Activated effector memory CD4-positive, alpha-beta T cell treated with Interleukin-2 at 50 U/mL for 16 hours (primary cell): Measurements from ENCODE around the gene HOXC11.

Source experiments
- DNase-seq: peaks from one replicate; pipeline ENCODE4 v3.0.0-alpha.2; 2020

HOXC11 gene

DNA sequence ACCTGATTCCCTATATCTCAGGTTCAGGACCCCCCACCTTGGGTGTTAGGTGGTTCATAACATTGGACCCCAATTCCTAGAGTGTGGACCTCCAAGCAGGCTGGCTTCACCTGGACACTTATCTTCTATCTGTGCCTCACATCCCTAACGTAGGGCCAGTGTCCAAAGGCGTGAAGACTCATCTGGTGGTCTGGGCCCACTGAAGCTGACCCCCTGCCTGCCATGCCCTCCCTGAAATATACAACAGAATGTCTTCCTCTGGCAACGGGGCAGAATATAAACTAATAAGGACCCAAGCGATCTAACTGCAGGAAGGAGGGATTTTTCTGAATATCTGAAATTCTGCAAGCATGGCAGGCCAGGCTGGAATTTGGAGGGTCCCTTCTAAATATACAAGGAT lies 28.7 kb upstream of the HOXC11 start:
- DNase-seq: no peak

DNA sequence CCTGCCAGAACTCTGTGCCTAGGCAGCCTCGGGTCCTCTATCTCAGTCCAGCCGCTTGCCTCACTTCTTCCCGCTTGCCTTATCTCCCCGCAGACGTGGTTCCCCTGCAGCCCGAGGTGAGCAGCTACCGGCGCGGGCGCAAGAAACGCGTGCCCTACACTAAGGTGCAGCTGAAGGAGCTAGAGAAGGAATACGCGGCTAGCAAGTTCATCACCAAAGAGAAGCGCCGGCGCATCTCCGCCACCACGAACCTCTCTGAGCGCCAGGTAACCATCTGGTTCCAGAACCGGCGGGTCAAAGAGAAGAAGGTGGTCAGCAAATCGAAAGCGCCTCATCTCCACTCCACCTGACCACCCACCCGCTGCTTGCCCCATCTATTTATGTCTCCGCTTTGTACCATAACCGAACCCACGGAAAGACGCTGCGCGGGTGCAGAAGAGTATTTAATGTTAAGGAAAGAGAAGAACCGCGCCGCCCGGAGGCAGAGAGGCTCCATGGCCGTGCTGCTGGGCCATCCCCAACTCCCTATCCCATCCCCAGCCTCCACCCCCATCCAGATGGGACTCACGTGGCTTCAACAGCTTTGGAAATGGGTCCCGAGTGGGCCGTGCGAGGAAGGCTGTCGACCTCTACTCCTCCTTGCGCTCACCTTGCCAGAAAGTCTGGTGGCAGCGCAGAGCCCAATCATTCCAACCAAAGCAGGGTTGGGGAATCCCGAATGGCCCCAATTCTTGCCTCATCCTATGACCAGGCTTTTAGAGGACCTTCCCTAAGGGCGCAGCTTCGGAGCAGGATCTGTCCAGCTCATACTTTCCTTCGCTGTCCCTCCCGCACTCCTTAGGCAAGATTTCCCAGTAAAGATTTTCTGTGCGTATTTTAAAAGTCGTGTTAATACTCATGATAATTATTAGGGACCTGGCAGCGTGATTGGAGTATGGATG lies 27.7 kb upstream of the HOXC11 start:
- no peak for DNase-seq

DNA sequence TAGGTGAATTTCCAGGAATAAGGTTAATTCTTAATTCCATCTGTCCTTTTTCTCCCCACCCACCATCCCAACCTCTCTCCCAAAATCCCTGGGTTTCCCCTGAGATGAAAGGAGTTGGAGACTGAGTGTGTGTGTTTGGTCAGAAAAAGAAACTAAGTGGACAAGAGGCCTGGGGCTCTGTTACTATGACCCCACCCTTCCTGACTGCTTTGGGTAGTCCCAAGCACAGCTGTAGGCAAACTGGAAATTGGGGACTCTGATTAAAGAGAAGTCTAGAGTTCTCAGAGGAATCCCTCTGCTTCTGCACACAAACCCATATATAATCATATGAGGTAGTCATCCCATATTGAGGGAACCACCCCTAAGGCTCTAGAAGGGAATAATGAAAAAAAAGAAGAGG lies 25.2 kb upstream of the HOXC11 start:
- no peak for DNase-seq

- DNase-seq: no peak
Observed at GRCh38 chr12:53948650-53949593, 24.0 kb upstream of the HOXC11 start.

DNA sequence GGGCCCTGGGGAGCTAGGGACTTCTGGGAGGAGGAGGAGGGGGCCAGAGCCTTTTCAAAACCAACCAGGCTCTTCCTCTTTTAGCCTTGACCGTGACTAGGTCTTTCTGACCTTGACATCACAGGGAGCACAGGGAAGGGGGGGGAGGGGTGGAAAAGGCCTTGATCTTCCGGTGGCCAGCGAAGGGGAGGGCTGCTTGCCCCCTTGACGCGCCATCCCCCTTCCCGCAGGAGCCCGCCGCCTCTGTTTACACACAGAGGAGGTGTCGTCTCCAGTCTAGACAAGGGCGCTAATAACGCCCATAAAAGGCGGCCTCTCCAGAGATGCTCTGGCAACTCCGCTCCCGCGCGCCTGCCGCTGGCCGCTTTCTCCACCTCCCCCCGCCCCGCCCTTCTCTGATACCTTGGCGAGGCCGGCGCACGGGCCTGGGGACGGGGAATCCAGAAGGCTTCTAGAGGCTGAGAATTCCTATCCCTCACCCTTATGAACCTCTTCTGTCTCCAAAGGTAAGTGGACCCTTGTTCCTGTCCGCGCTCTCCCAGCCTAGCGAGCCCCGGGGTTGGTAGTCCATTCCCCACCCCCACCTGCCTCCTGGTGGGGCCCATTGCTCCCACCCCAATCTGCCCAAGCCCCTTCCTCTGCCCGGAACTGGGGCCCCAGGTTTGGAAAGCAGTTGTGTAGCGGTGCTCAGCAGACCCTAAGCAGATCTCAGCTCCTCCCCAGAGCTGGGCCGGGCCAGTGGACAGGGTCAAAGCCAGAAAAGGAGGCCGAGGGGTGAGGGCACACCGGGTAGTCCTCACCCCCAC lies 23.1 kb upstream of the HOXC11 start:
- no peak for DNase-seq

DNA sequence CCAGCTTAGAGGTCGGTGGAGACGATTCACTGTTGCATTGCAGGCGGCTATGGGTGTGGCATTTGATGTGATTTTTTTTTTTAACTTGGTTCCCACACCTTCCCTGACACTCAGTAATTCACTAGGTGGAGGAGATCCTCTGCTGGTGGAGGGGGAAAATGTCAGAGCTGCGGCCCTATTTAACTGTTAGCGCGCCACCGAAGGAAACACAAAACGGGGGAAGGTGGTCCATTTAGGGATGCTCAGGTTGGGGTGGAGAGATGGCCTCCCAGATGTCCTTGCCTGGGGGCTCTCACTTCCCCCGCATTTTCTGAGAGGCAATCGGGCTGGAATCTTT lies 22.5 kb upstream of the HOXC11 start:
- DNase-seq: no peak

DNA sequence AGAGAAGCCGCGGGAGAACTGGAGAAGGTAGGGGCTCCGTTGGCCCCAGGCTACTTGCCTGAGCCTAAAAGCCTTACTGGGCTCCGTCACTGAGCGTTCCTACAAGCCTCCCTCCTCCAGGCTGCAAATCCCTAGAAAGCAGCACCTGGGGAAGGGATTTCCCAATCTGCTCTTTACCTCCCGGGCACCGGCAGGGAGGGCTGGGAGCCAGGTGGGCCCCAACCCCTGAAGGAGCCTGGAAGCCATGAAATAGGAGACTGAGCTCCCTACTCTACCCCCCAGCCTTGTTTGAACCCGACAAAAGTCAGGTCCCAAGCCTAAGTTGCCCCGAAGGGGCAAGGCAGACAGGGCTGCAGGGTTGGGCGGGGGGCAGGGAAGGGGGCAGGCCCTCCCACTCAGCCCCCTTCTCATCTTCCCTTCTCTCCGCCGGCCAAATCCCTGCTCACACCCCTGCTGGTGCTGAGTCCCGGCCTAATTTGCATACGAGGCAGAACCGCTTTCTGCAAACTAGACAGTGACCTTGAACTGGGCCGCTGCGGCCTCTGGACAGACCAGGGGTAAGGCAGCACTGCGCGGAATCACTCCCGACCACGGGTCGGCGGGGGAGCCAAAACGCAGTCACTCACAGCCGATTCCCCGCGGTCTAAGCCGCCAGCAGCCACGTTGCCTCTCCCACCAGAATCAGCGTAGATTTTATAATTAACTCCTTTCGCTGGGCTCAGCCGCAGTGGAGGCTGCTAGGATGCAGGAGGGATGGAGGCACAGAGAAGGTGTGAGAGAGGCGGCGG lies 21.9 kb upstream of the HOXC11 start:
- DNase-seq: no peak

- no peak for DNase-seq
Observed at GRCh38 chr12:53951577-53952334, 21.2 kb upstream of the HOXC11 start.

DNA sequence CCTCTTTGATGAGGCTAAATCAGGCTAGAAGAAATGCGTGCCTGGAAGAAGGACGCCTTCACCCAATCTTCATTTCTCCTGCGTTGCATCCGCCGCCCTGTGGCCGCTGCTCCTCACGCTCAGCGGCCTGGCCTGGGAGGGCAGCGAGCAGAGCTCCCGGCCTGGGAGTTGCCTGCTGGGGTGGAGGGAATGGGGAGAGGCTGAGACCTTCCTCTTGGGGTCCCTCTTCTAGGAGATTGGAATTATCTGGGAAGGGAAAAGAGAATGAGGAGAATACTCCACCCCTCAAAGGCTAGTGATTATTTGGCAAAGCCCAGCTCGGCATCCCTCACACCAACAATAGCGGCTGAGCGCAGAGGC lies 20.6 kb upstream of the HOXC11 start:
- no peak for DNase-seq

GRCh38 chr12:53952871-53953734 lies 19.8 kb upstream of the HOXC11 start:
- no peak for DNase-seq

DNA sequence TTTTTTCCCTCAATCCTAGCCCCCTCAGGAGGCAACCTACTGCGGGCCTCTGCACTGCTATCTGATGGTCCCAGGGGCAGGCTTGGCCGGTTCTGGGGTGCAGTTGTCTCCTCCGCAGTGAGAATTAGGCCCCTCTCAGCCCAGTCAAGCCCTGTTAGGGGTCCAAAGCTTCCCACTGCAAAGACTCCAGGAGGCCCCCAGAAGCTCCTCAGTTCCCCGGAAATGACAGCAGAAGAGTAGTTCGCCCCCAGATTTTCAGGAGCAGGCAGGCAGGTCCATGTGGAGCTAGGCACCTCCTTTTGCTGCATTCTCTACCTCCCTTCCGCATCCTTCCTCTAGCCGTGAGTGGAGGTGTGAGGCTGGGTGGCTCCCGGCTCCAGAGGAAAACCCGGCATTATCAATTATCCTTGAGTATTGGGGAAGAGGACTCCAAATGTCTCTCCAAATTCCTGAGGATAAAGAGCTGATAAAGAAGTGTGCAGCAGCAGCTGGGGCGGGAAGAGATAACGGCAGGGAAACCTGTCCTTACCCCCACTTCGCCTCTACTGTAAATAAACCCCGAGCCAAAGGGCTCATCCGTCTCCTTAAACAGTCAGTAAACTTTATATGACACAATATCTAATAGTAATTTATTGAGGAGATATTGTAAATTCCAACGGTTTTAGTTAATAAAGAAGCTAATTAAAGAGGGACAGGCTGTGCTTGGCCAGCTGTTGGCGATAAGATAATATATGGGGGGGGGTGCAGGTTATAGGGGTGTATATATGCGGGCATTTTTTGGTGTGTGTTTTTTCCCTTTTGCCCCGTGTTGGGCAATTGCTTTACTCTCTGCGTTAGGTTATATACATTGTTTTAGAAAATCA lies 18.9 kb upstream of the HOXC11 start:
- DNase-seq: no peak

GRCh38 chr12:53954694-53955035 lies 18.3 kb upstream of the HOXC11 start, which contains the start of gene HOXC12:
TSS of gene HOXC12 (plus strand) at chr12:53954903. CDS start at chr12:53954930, 27 bp downstream.
- DNase-seq: no peak

DNA sequence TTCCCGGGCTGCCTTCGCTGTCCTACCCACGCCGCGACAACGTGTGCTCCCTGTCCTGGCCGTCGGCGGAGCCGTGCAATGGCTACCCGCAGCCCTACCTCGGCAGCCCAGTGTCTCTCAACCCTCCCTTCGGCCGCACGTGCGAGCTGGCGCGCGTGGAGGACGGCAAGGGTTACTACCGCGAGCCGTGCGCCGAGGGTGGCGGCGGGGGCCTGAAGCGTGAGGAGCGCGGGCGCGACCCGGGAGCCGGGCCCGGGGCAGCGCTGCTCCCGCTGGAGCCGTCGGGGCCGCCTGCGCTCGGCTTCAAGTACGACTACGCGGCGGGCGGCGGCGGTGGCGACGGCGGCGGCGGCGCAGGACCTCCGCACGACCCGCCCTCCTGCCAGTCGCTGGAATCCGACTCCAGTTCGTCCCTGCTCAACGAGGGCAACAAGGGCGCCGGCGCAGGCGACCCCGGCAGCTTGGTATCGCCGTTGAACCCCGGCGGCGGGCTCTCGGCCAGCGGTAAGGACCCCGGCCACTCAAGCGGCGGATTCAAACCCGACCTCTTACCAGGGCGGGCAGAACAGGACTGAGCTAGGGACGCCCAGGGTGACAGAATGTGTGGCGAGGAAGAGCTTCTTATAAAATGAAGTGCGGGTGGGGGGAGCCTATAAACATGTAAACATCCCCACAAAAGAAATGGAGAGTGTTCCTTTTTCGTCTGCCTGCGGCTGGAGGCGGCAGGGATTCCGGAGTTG lies 17.7 kb upstream of the HOXC11 start:
- no peak for DNase-seq

DNA sequence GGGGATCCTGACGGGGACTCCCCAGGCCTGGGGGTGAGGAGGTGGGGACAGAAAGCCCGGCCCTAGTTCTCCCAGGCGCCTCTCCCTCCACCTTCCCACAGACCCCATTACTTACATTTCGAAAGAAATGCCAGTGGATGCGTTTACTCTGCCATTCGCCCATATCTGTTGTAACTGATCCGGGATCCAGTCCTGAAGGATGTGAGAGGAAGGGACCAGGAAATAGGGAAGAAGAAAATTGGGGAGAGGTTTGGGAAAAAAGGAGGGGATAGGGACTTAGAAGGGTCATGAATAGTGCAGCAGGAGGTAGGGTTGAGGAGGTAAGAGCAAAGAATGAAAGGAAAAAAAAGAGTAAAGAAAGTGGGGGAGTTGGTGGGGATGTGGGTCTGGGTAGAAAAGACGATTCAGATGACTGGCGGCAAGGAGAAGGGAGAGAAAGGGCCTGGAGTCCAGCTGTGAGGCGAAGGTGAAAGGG lies 17.1 kb upstream of the HOXC11 start:
- no peak for DNase-seq

- DNase-seq: no peak
Observed at GRCh38 chr12:53956251-53956887, 16.6 kb upstream of the HOXC11 start.

- DNase-seq: no peak
Observed at GRCh38 chr12:53956914-53957536, 15.9 kb upstream of the HOXC11 start.

DNA sequence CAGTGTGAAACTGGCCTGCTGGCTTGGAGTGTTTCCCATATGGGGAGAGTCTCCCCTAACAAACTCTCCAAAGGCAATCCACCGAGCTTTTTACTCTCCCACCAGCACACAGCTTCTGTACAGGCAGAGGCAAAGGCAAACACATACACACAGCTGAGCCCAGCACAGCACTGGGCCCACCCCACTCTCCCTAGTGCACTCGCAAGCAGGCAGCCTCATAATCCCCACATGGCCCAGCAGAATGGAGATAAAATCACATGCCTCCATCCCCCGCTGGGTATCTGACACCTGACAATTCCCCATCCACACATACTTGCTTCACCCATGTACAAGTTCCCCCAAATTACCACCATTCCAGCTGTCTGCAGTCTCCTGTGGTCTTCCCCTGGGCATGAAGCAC lies 14.8 kb upstream of the HOXC11 start:
- DNase-seq: no peak

DNA sequence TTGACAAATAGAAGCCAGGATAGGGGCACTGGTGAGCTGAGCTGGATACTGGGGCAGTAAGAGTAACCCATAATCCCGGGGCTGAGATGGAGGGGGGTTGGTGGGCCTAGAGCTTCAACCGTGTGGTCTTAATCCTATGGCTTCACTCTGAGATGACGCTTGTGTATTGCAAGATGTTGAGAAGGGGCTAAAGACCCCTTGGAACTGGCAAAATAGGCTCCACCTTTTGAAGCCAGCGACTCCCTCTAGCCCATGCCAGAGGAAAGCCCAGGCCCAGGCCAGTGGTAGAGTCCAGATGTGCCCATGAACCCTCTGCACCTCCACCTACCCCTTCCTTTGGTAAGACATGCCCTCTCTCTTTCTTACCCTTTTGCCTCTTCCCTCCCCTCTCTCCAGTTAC lies 13.6 kb upstream of the HOXC11 start:
- DNase-seq: no peak
